ENCODE results near the gene OXLD1.
"Not testable (repeated sequence)": the region's sequence is repeated elsewhere in the genome, so short reads cannot be mapped to it uniquely, and the experiment has no call there.

Gene OXLD1

GRCh38 chr17:81635973-81636504, 30.4 kb downstream of the OXLD1 start:
- H3K4me3 ChIP-seq (ENCODE audit: low read depth, low read length), result peak overlapping the region; percentile 84
- no peak for TF ChIP-seq CTCF (conservative IDR thresholded peaks at IDR 0.05; ENCODE audit: low read depth, low read length)
- peak; percentile 64 for DNase-seq (ENCODE audit: low read depth)

- no peak for TF ChIP-seq CTCF (conservative IDR thresholded peaks at IDR 0.05; ENCODE audit: low read depth, low read length)
- peak overlapping the region; percentile 14 for H3K4me3 ChIP-seq (ENCODE audit: low read depth, low read length)
- no peak for DNase-seq (ENCODE audit: low read depth)
These were observed 31.0 kb downstream of the OXLD1 start for GRCh38 chr17:81635431-81635830.

GRCh38 chr17:81631482-81631881, 34.9 kb downstream of the OXLD1 start:
- H3K4me3 ChIP-seq (ENCODE audit: low read depth, low read length), result no peak overlapping the region
- TF ChIP-seq CTCF (conservative IDR thresholded peaks at IDR 0.05; ENCODE audit: low read depth, low read length), result no peak
- no peak for DNase-seq (ENCODE audit: low read depth)

GRCh38 chr17:81630274-81630673, 36.1 kb downstream of the OXLD1 start:
- TF ChIP-seq CTCF (conservative IDR thresholded peaks at IDR 0.05; ENCODE audit: low read depth, low read length), result no peak
- DNase-seq (ENCODE audit: low read depth), result no peak
- H3K4me3 ChIP-seq (ENCODE audit: low read depth, low read length), result no peak overlapping the region

GRCh38 chr17:81621494-81622130, 44.8 kb downstream of the OXLD1 start:
- no peak overlapping the region for H3K4me3 ChIP-seq (ENCODE audit: low read depth, low read length)
- TF ChIP-seq CTCF (conservative IDR thresholded peaks at IDR 0.05; ENCODE audit: low read depth, low read length), result no peak
- no peak for DNase-seq (ENCODE audit: low read depth)

GRCh38 chr17:81618307-81618706, 48.1 kb downstream of the OXLD1 start:
- H3K4me3 ChIP-seq (ENCODE audit: low read depth, low read length); DNase-seq (ENCODE audit: low read depth): not testable (repeated sequence)

- TF ChIP-seq CTCF (conservative IDR thresholded peaks at IDR 0.05; ENCODE audit: low read depth, low read length), result no peak
- no peak for DNase-seq (ENCODE audit: low read depth)
- no peak overlapping the region for H3K4me3 ChIP-seq (ENCODE audit: low read depth, low read length)
These were observed 49.5 kb downstream of the OXLD1 start for GRCh38 chr17:81616877-81617276.
